ENCODE results near the gene MPPED2.
"Not testable (repeated sequence)": the region's sequence is repeated elsewhere in the genome, so short reads cannot be mapped to it uniquely, and the experiment has no call there.

The MPPED2 gene

GRCh38 chr11:30573951-30574350, 12.2 kb downstream of the MPPED2 start:
- DNase-seq, result no peak

DNA sequence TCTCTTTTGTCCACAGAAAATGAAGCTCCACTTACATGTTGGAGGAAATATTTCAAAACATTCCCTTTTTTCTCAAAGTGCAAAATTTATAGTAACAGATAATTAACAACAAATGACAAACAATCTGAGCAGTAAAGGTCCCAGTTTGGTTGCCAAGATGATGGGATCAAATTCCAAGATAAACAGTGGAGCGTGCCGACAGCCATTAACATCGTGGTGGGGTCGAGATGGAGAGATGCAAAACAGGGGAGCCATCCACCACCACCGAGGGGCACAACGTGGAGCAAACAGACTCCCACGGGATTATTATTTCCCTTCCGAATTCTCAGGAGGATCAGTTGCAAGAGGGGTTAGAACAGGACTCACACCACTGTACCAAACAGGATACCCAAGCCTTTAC, 17.2 kb downstream of the MPPED2 start:
- no peak for DNase-seq

DNA sequence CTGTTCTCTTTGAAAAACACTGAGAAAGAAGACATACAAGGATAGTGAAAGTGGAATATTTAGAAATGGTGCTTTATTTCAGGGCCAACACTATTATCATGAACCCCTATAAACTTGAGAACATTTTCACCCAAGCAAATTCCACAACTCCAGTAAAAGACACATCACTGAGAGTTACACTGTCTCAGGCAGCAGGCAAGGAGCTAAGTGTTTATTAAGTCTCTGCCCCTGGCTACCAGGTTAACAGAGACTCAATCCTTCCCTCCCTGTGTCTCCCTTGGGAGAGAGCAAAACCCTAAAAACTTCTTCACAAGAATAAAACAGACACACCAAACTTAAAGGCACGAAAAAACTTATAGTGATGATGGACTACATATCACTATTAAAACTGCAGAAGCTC, 18.5 kb downstream of the MPPED2 start:
- no peak for DNase-seq

- no peak for DNase-seq
Measured at GRCh38 chr11:30567120-30567519, 19.0 kb downstream of the MPPED2 start.

- no peak for DNase-seq
Measured at GRCh38 chr11:30566482-30566881, 19.7 kb downstream of the MPPED2 start.

DNA sequence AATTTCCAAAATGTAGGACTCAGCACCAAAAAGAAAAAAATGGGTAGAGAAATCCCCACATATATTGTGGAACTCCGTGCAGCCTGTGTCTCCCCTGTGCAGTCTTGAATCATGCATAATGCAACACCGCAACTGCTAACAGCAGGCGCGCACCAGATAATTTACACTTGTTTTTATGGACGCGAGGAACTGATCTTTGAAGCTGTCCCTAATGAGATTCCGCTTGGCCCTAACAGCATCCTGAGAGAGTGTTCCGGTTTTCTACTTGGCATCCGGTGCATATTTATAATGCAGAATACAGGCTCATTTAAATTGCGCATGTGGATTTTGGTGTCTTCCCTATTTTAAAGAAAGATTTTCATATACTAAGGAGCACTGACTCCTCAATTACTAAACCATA, 21.1 kb downstream of the MPPED2 start:
- DNase-seq, result no peak

GRCh38 chr11:30561691-30562415, 24.3 kb downstream of the MPPED2 start:
- DNase-seq, result no peak

GRCh38 chr11:30560206-30561106, 25.7 kb downstream of the MPPED2 start:
- no peak for DNase-seq

DNA sequence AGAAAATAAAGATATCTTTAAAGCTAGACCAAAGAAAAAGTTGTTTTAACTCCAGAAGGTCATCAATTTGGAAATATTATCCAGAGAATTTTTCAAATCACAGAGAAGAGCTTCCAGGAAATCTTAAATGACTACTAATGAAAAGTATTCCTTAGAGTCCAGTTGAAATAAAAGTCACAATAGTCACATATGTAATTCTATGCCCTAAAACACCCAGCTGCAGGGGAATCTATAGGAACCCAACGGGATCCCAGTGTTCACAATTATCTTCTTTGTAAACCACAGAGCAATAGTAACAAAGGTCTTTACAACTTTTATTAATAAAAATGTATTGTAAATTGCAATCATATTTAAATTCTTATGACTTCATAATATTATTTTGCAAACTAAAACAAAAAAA, 27.1 kb downstream of the MPPED2 start:
- DNase-seq, result no peak

DNA sequence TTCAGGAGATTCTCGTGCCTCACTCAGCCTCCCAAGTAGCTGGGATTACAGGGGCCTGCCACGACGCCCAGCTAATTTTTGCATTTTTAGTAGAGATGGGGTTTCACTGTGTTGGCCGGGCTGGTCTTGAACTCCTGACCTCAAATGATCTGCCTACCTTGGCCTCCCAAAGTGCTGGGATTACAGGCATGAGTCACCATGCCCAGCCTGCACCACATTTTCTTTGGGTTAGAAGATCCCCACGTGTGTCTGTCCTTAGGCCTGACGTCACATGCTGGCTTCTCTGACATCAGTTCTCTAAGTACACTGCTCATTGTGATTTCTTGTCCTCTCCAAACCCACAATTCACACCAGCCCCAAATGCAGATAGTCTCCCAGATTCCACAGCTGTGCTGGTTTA, 31.6 kb downstream of the MPPED2 start:
- DNase-seq, result not testable (repeated sequence)

GRCh38 chr11:30553521-30554110, 32.5 kb downstream of the MPPED2 start:
- DNase-seq, result no peak

DNA sequence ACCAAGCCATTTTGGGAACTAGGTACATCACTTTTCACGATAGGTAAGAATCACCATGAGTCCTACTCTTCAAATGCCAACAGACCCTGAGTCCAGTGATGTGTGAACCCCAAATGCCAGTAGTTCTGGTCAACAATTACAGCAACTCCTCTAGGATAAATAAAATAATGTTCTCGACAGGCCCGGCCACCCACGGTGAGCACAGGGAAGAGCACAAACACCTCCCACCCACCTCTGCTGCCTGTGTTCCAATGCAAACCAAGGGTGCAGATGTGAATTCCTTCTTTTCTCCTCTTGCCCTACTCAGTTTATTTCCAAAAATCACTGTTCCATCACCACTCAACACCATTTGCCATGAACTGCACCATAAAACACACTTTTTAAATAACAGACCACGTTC, 33.3 kb downstream of the MPPED2 start:
- no peak for DNase-seq

- DNase-seq, result no peak
Measured at GRCh38 chr11:30550022-30550542, 36.1 kb downstream of the MPPED2 start.

DNA sequence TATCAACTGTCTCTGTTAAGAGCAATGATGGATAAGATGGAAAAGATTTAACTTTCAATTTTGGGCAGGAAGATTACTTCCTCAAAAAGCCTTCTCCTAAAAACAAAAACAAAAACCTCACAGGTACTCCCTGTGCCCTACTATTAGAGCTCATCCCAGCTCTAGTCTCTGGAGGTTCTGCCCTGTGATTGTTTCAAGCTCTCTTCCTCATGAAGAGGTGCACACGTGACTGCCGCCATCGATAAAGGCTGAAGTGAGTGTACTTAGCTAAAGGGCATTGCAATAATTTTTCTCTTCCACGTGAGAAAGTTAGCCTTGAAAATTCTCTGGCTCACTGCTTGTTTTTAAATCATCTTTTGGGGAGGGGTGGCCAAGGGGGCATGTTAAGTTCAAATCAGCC, 36.6 kb downstream of the MPPED2 start:
- no peak for DNase-seq

DNA sequence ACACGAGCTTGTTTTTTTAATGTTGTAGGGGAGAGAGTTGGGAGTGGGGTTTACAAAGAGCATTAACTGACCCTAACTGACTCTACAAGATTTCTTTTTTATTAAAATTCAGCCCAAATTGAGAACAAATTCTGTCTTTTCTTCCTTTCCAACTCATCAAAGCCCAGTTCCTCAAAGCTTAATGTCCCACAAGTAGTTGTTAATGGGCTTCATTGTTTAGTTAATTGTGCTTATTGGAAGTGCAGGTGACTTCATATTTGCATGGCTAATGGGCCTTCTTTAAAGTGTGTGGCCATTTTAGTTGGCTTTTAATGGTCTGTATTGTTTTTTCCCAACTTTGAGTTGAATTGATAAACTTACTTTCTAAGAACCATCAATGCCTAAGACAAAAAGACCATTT, 39.8 kb downstream of the MPPED2 start:
- no peak for DNase-seq

DNA sequence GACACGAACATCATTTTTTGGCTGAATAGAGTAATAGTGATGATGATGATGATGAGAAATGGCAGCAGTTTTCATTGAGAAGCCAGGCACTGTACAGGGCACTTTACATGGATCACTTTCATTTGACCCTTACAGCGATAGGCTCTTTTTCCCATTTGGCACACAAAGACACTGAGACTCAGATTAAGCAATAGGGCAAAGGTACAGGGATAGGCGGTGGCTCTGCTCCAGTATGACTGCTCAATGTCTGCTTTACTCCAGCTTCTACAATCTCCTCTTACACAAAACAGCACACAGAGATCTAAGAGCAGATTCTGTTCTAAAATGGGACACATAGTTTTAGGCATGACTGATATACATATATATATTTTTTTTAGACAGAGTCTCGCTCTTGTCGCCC, 40.6 kb downstream of the MPPED2 start:
- no peak for DNase-seq

DNA sequence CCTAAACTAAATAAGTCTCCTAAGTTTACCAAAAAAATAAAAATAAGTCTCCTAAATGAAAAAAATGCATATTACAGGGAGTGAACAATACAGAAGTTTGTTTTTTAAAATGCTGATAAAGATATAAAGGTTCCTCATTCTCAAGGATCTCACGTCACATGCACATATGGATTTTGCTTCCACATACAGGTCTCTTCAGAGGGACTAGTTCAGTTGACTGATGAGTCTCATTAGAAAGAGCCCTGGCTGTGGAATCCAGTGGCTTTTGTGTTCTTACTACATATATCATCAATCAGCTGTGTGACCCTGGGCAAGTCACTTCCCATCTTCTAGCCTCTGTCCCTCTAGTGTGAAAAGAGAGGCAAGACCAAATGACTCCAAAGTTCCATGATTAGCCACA, 43.1 kb downstream of the MPPED2 start:
- no peak for DNase-seq

GRCh38 chr11:30540781-30541180, 45.4 kb downstream of the MPPED2 start:
- no peak for DNase-seq

- no peak for DNase-seq
Measured at GRCh38 chr11:30538251-30538650, 47.9 kb downstream of the MPPED2 start.

DNA sequence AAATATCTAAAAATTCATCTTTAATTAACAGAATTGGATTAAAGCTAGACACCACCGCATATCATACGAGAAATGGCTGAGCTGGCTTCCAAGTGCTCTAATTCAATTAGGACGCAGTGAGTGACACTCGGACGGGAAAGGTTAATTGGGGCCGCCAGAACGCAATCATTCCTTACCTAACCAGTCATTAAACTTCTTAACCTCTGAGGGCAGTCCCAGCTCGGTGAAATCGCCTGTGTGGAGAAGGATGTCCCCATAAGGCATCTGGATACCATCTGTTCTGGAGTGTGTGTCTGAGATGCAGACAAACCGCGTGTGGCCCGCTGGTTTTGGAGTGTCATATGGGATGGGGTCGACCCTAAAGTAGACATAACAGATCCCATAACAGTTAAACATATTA, 50.3 kb downstream of the MPPED2 start:
- no peak for DNase-seq

GRCh38 chr11:30533445-30533947, 52.7 kb downstream of the MPPED2 start:
- DNase-seq, result no peak

DNA sequence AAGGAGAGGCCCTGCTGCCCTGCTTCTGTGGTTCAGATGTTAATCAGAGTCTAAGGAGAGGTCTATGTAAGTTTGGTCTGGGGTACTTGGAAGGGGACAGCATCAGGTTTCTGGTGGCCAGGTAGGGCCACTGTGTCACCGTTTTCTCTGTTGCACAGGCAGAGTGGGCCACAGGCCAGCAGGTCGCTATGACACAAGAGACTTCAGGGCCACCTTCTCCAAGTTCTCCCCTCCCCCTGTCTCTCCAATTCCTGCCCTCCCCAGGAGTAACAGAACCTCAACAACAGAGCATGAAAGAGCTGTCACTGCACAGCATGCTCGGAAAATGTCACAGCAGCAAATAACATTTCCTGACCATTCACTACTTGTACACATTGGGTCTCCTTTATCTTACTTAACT, 58.6 kb downstream of the MPPED2 start:
- no peak for DNase-seq

DNA sequence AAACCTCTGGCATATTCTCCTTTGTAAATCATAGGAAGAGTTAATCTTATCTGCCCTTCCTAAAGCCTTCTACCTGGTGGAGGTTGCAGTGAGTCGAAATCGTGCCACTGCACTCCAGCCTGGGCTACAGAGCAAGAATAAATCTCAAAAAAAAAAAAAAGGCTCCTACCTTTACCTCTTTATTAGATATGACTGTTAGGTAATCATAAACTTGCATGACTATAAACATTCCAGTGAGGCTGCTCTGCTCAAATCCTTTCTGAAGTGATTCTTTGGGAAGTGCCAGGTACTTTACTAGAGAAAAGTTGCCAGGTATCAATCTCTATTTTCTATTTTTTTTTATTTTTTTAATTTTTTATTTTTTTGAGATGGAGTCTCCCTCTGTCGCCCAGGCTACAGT, 59.6 kb downstream of the MPPED2 start:
- no peak for DNase-seq

Data from NCI-H1436 (cell line).